ENCODE measurements around the gene OR4E2. TPM values are rescaled to one million over a fixed set of nuclear protein-coding genes. Genes with fewer than 3 reads are reported as not detected.
"Not testable (repeated sequence)": the region's sequence is repeated elsewhere in the genome, so short reads cannot be mapped to it uniquely, and the experiment has no call there.

OR4E2 gene, protein sequence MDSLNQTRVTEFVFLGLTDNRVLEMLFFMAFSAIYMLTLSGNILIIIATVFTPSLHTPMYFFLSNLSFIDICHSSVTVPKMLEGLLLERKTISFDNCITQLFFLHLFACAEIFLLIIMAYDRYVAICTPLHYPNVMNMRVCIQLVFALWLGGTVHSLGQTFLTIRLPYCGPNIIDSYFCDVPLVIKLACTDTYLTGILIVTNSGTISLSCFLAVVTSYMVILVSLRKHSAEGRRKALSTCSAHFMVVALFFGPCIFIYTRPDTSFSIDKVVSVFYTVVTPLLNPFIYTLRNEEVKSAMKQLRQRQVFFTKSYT
- polyA plus RNA-seq (2014; cell fraction: cytosol; rRNA removed): not detected in 2 replicates
- not detected in 2 replicates for polyA plus RNA-seq (2014; cell fraction: nucleus; rRNA removed)

DNA sequence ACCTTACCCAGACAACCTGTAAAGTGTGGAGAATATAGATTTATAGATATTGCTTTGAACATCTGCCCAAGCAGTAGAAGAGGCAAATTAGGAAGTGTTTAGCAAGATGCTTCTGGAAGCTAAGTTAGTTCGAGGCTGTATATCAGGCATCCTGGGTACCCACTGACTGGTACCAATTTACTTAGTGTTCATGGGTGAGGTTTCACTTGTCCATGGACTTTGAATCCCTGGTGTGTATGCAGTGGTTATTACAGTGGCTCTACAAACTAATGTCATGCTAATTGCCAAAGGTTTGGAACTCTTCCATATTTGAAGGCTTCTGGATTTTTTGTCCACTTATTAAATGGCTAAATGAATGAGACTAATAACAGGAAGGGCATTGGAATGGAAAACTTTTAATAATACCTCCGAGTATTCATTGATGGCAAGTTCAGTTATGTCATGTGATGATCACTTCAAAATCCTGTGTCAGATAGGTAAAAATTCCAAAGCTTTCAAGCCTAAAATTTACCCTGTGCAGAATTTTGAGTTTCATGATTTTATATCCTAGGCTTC lies at the start of gene OR4E2:
TSS of gene OR4E2 (plus strand) at position 505 of the 555 bp plus-strand sequence. CDS start 11,248 bp downstream, outside the sequence.
- DNase-seq (ENCODE audit: low spot score): no peak

DNA sequence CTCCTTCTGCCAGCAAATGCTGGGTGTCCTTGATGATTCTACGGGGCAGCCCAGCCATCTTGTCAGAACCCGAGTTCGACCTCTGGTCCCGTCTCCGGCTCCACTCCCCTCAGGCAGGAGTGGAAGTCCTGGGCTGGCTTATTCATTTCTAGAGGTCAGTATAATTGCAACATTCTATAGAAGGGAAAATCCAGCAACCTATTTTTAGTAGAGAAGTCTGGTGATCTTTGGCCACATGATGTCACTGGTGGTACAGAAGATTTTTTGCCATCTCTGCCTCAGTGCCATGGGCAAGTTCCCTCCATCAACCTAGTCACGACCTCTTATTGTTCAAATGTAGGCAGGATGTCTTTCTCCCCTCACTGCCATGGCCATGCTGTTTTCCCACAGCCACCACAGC lies 41.3 kb upstream of the OR4E2 start:
- DNase-seq (ENCODE audit: low spot score): no peak

DNA sequence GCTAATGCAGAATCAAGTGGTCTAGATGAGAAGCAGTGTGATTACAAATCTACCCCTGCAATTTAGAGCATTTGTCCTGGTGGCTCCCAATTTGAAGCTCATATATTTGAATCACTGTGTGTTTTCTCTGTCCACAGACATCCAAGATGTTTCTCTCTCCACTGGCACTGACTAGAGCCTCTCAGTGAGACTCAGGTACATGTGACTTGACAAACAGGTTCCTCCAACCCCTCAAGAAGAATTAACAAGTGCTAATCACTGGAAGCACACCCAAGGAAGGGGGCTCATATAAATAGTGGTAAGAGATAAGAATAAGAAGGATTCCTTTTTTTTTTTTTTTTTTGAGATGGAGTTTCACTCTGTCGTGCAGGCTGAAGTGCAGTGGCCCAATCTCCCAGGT lies 39.4 kb upstream of the OR4E2 start:
- DNase-seq (ENCODE audit: low spot score): no peak

DNA sequence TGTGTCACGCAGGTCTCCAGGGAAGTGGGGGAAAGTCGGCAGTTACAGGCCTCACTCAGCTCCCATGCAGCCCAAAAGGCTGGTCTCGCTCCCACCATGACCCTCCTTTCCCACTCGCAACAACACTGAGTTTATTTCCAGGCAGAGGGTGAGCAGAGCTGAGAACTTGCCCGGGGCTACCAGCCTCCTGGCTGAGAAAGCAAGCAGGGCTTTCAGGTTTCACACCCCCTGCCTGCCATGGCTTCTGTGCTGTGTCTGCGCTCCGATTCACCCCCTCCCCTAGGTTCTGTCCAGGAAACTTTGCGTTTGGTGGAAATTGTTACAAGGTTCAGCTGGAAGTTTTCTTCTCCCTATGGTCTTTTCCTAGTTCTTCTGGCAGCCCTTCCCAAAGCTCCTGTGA lies 36.0 kb upstream of the OR4E2 start:
- DNase-seq (ENCODE audit: low spot score): no peak

DNA sequence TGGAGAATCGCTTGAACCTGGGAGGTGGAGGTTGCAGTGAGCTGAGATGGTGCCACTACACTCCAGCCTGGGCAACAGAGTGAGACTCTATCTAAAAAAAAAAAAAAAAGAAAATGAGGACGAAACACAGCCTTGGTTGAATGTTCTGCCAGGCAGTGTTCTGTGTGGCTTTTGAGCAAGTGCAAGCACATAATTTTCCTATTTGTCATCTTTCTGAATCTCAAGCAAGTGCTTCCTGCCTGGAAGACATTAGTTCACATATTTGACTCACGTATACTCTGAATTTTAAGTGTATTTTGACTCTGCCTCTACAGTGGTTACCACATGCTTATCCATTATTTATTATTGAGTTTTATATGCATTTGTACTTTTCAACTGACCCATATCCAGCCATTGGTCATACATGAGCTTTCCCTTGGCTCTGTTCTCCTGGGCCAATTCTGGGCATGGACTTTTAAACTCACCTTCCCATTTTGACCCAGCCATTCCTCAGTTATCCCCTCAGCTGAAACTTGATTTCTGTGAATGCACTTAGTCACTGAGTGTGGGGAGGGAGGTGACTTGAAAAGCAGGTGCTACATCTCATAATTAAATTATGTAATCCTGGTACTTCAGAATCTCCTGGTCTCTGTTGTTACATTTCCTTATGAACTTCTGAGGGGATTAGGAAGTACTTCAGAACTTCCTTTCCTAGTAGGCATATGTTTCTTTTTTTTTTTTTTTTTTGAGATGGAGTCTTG lies 27.0 kb upstream of the OR4E2 start:
- no peak for DNase-seq (ENCODE audit: low spot score)

DNA sequence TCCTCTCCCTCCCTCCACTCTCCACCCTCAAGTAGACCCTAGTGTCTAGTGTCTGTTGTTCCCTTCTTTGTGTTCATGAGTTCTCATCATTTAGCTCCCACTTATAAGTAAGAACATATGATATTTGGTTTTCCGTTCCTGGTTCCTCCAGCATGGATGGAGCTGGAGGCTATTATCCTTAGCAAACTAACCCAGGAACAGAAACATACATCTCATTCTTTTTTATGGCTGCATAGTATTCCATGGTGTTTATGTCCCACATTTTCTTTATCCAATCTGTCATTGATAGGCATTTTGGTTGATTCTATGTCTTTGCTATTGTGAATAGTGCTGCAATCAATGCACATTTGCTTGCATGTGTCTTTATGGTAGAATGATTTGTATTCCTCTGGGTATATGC lies 23.1 kb upstream of the OR4E2 start:
- not testable (repeated sequence) for DNase-seq (ENCODE audit: low spot score)

DNA sequence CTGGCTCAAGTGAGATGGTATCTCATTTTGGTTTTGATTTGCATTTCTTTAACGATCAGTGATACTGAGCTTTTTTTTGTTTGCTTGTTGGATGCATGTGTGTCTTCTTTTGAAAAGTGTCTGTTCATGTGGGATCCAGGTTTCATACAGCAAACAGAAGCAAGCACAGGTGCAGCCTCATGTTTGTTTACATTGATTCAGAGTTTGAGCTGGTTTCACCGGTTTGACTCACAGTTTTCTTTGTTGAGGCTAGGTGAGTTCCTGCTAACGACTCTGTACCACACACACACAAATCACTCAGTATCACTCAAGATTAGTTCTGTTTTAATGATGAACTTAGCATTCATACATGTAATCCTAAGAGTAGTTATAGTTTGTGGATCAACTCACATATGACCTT lies 22.6 kb upstream of the OR4E2 start:
- DNase-seq (ENCODE audit: low spot score): no peak

DNA sequence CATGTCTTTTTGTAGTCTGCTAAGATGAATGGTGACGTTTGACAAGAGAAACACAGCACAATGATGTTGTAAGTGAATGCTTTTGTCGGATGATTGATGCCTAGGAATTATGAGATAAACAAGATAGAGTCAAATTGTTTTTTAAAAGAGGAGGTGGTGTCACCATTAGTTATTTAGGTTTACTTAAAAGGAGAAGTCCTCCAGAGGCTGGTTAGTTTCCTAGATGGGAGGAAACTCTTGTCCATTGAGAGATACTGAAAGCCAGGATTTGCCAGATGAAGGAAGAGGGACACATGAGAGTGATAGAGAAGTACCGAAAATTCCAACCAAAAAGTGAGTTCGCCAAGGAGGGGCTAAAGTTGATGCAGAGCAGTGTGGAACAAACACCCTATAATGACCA lies 18.8 kb upstream of the OR4E2 start, which contains the start of gene OR10G2:
TSS of gene OR10G2 (minus strand) at position 101 of the 400 bp plus-strand sequence. CDS start at position 3, 98 bp downstream.
- DNase-seq (ENCODE audit: low spot score): no peak

DNA sequence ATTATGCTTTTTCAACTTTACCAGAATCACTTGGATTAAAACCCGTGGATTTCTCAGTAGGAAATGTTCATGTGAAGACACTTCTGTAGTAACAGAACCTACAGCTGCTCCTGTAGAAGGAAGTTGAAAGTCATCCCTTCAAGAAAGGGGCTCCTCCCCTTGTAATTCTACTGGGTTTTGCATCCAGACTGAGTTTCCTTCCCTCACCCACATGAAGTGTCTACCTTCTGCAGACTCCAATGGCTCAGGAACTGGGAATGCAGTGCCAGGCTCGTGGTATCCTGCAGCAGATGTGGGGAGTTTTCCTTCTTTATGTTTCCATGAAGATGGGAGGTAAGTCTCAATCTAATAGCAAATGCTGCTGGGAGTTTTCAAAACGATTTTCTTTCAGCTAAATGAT lies 11.0 kb upstream of the OR4E2 start:
- no peak for DNase-seq (ENCODE audit: low spot score)

DNA sequence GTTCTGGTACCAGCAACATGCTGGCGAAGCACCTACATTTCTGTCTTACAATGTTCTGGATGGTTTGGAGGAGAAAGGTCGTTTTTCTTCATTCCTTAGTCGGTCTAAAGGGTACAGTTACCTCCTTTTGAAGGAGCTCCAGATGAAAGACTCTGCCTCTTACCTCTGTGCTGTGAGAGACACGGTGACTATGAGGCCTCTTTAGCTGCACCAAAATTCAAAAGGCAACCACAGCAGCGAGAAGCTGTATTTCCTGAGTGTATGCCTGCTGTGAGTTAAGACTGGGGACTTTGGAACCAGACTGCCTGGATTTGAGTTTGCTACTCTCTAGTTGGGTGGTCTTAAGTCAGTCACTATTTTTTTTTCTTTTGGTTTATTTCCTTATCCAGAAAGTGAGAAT lies 10.2 kb upstream of the OR4E2 start:
- no peak for DNase-seq (ENCODE audit: low spot score)

DNA sequence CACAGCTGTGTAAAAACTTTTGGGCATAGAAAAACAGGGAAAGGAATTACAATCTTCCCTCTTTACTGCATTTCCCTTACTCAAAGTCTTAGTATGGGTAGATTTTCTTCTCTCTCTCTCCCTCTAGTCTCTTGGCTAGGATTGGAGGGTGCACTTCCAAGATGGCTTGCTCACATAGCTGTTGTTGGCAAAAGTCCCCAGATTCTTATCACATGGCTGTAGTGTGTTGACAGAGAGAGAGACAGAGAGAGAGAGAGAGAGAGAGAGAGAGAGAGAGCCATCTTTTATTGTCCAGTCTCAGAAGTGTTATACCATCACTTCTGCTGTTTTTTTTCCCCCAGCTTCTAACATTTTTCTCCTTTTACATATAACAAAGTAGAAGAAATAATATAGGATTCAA lies 6.3 kb upstream of the OR4E2 start:
- DNase-seq (ENCODE audit: low spot score): no peak

DNA sequence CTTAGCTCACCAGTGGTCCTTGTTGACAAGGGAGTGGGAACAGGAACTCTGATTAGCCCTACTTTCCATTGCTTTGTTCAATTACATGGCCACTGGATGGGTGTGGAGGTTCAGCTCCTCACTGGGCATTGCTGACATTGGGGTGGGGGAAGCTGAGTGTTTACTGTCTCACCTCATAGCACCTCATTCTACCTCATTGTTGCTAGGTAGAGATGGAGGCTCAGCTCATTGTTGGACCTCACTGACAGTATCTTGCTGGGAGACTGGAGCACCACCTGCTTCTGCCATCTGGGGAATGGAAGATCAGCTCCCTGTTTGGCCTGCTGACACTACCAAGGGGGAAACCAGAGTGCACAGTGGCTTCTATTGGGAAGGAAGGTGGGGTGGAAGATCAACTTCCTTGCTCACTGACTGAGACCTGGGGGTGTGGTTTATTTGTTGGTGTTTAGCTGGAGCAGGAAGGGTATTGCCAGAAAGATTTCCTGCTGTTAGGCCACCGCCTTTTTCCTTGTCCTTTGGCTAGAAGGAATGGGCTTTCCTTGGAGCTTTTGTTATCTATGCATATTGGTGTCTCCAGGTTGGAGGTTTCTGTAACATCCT lies 1.3 kb upstream of the OR4E2 start:
- DNase-seq (ENCODE audit: low spot score): no peak

DNA sequence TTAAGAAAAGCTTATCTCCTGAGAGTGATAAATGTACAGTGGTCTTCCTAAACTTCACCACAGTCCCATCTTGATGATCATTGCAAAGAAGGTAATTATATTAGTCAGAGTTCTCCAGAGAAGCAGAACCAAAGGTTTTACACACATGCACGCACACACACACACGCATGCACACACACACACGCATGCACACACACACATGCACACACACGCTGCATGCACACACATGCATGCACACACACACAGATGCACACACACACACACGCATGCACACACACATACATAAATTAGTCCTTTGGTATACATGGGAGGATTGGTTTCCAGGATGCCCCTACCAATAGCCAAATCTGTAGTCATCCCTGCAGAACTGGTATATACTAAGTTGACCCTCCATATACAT lies 580 bp downstream of the OR4E2 start:
- DNase-seq (ENCODE audit: low spot score): no peak

DNA sequence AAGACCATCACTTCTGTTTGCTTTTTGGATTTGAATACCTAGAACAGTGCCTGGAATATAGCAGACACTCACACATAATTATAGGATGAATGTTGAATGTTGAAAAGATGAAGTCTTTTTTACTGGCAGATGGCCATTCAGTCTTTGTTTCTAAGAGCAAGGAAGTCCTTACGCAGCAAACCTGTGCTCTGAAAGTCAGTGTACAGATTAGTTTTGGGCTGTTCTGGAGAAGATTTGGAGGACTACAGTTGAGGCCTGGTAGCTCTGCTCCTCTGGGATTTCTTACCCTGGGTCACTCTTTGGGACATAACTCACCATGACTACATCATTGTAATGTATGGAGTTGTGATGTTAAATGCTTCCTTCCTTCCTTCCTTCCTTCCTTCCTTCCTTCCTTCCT lies 3.3 kb downstream of the OR4E2 start:
- DNase-seq (ENCODE audit: low spot score): no peak

DNA sequence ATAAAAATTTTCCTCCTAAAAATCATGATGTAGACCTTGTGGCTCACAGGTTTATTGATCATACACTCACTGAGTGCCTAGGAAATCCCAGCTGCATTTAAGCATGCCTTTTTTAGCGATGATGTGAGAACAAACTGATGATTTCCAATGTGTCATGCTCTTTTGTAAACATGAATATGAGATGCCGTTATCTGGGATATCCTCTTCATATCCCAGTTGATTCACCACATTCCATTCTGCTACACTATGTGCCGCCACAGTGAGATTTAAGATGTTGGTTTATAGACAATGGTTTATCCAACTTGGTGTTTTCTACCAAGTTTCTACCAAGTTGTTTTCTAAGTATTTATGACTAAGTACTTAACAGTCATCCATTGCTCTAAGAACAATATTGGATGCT lies 14.7 kb downstream of the OR4E2 start:
- DNase-seq (ENCODE audit: low spot score): no peak

DNA sequence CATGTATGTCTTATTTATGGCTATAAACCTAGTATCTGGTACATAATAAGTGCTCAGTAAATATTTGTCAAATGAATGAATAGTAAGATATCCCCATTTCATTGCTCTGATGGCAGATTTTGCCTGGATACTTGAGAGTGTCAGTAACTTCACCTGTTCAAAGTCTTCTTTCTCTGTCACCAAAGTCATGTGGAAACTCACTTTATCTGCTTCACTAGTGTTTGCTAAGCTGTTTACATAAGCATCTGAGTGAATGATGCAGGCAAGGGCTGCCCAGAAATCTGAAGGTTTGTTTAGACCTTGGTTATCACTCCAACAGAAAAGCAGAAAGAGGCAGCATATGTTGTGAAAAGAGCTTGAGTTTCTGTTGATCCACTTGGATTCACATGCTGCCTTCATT lies 15.6 kb downstream of the OR4E2 start:
- no peak for DNase-seq (ENCODE audit: low spot score)

DNA sequence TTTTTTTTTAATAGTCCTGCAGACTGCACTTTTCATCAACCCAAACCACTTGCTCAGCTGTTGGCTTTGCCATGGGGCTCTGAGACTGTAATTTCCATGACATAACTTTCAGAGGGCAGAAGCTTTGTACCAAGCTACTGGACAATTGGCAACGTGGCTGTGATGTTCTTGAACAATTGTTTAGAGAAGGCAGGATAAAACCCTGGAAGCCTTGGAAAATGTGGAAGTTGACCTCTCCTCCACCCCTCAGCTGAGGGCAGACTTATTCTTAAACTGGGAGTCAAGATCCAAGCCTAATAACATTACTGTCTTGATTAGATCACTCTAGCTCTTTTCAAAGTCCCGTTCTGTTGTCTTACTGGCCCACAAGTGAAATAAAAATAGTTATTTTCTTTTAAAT lies 17.7 kb downstream of the OR4E2 start:
- DNase-seq (ENCODE audit: low spot score): no peak

DNA sequence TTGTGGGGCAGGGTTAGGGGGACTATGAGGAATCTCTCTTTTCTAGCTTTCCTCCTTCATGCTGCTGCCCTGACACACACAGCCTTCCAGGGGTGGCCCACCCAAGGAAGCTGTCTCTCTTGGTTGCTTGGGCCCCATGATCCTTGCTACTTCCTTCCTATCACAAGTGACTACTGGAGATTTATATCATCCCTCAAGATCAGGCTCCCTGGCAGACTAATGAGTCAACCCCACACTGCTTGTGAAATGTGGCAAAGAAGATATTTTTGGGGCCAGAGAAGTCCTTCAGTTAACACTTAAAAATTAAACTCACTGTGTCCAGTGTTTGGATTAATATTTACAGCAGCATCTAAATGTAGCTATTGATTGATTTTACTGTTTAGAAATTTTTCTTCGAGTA lies 18.5 kb downstream of the OR4E2 start:
- DNase-seq (ENCODE audit: low spot score): no peak

DNA sequence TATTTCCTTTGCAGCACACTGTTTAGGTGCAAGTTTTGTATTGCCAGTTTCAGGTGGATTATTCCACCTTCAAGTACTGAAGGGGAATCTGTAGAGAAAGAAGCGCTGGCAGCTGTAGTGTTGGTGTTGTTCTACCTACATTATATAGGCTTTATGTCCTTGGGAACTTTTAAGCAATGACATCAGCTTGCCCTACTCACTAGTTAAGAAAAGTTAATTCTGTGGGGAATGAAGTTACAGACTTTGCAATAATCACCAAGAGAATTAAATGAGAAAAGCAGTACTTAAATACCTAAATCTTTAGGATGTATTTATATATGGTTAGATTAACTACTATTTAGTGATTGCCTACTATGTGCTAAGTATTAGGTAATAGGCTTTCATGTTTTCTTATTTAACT lies 20.1 kb downstream of the OR4E2 start, which contains the start of gene OR4E1:
TSS of gene OR4E1 (minus strand) at position 101 of the 400 bp plus-strand sequence. CDS start 2,883 bp downstream, outside the sequence.
- no peak for DNase-seq (ENCODE audit: low spot score)

DNA sequence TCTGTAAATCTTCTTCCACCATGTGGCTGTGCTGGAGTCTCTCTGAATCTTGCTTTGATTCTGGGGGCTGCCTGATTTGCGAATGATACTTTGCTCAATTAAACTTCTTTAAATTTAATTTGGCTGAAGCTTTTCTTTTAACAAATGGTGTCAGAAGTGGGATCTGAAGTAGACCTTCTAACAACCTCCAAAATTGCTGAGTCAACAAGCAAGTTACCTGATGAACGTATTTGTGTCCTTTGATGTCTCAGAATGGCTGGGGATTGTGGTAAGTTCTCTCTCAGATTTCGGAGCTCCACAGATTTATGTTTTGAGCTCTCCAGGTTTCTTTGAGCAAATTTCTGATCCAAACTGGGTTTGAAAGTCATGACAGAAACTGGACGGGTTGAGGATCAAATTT lies 21.9 kb downstream of the OR4E2 start:
- DNase-seq (ENCODE audit: low spot score): no peak

DNA sequence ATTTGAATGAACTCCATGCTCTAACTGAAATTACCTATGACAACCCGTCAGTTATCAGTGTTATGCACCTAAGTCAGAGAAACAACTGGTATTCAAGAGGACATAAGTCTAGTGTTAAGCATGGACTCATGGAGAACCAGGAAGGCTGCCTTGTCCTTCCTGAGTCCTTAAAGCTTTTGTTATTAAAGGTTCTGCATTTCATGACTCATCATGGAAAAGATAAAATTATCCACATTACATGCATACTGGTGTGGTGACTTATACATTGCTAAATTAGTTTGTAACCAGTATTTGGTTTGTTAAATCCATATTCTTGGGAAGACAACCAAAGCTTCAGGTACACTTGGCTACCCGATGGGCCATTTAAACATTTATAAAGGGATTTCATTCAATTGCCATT lies 26.4 kb downstream of the OR4E2 start:
- no peak for DNase-seq (ENCODE audit: low spot score)

DNA sequence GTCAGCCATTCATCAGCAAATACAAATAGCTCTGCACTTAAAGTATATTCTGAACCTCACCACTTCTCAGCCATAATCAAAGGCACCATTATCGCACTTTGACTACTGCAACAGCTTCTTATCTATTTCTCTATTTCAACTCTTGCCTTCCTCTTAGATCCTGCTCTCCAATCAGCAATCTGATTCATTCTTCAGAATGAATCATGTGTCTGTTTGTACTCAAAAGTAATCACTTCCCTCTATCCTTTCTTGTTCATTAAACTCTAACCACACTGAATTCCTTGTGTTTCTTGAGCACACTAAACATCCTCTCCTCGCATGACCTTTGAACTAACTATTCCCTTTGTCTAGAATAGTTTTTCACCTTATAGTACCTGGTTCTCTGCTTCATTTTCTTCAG lies 32.8 kb downstream of the OR4E2 start:
- no peak for DNase-seq (ENCODE audit: low spot score)
